Measurements from ENCODE around the gene CMSS1. TPM values are rescaled to one million over a fixed set of nuclear protein-coding genes. Genes with fewer than 3 reads are reported as not detected.

CMSS1 gene
- total and polyA plus RNA-seq, 2 of the 13 experiments (the other 11 are each of a cell fraction or from before 2014, with no cell fraction given): 6.4 to 48.7 TPM

GRCh38 chr3:99901200-99901926, 83.7 kb downstream of the CMSS1 start (continued):
- TF ChIP-seq GMEB2 (CRISPR knock-in tag; IDR thresholded peaks at IDR 0.05; ENCODE audit: low read depth) (no peak), GMEB1 (CRISPR knock-in tag; IDR thresholded peaks at IDR 0.05; ENCODE audit: borderline replicate concordance) (no peak), ZNF275 (CRISPR knock-in tag; IDR thresholded peaks at IDR 0.05; ENCODE audit: borderline replicate concordance) (no peak), SOX5 (CRISPR knock-in tag; IDR thresholded peaks at IDR 0.05; ENCODE audit: borderline replicate concordance) (peak; percentile 95), ZNF761 (CRISPR knock-in tag; conservative IDR thresholded peaks at IDR 0.05) (peak; percentile 59; the same call in 1 of the 2 replicates), ZNF878 (CRISPR knock-in tag; IDR thresholded peaks at IDR 0.05) (peak; percentile 83; the same call in 1 of the 2 replicates), SMARCC2 (IDR thresholded peaks at IDR 0.05) (no peak), EEA1 (CRISPR knock-in tag; IDR thresholded peaks at IDR 0.05; ENCODE audit: borderline replicate concordance) (no peak), HNF4G (IDR thresholded peaks at IDR 0.05; ENCODE audit: borderline replicate concordance, low read depth, low read length) (0 out of 2 replicates have a peak, but pooled peaks have one; percentile 67), HNF4G (CRISPR knock-in tag; IDR thresholded peaks at IDR 0.05; ENCODE audit: borderline replicate concordance, low read depth) (no peak), ZNF646 (CRISPR knock-in tag; IDR thresholded peaks at IDR 0.05) (no peak), ZNF883 (CRISPR knock-in tag; IDR thresholded peaks at IDR 0.05; ENCODE audit: not compliant biosample characterization) (no peak), CHCHD3 (CRISPR knock-in tag; IDR thresholded peaks at IDR 0.05) (no peak), SNAPC5 (CRISPR knock-in tag; IDR thresholded peaks at IDR 0.05; ENCODE audit: borderline replicate concordance) (no peak)

Data from HepG2 (cell line).